Keratinocyte (primary cell): ENCODE data around the gene TC2N. TPM values are rescaled to one million over a fixed set of nuclear protein-coding genes. Genes with fewer than 3 reads are reported as not detected.

Experiments used
- DNase-seq: peaks from one replicate; pipeline ENCODE4 v3.0.0-alpha.2; 2011; ENCODE audit warnings: low read depth, missing footprints, low spot score
- FAIRE-seq: peaks from 2 replicates; lab custom pipeline; 2011; peaks lifted over from hg19 to GRCh38; lab: Jason Lieb, UNC
- H2AFZ ChIP-seq: 2 replicates; pipeline ENCODE4 v1.6.0; 2012; ENCODE audit warnings: low read length, control low read depth, inconsistent platforms; ENCODE audit not compliant: control insufficient read depth
- H3K27ac ChIP-seq: 2 replicates; pipeline ENCODE4 v1.5.1; 2011; ENCODE audit warnings: low read length; ENCODE audit not compliant: control insufficient read depth, insufficient read depth
- H3K27me3 ChIP-seq: 3 replicates; pipeline ENCODE4 v1.6.0; 2011; ENCODE audit warnings: low read length; ENCODE audit not compliant: control insufficient read depth, insufficient read depth; ENCODE audit errors: extremely low read depth
- H3K36me3 ChIP-seq, 2 experiments: 2 replicates in 1 of 2; 3 replicates in 1 of 2; pipeline ENCODE4 v1.5.1; 2011; ENCODE audit warnings: low read length in 2 of 2, mild to moderate bottlenecking in 1 of 2; ENCODE audit not compliant: control insufficient read depth in 2 of 2, insufficient read depth in 2 of 2; ENCODE audit errors: extremely low read depth in 1 of 2
- H3K4me1 ChIP-seq: 3 replicates; pipeline ENCODE4 v1.5.1; 2011; ENCODE audit warnings: low read length; ENCODE audit not compliant: control insufficient read depth, insufficient read depth; ENCODE audit errors: extremely low read depth
- H3K4me2 ChIP-seq: 3 replicates; pipeline ENCODE4 v1.6.0; 2011; ENCODE audit warnings: low read depth, low read length; ENCODE audit not compliant: control insufficient read depth, insufficient read depth; ENCODE audit errors: extremely low read depth
- H3K4me3 ChIP-seq, 3 experiments: fragments of 200-600 bp in 1 of 3; sonication (generic) in 1 of 3; 2 replicates in 2 of 3; 3 replicates in 1 of 3; pipeline ENCODE4 v1.5.1; 2011 to 2016; ENCODE audit warnings: low read length in 3 of 3, mild to moderate bottlenecking in 3 of 3, control low read depth in 2 of 3, inconsistent platforms in 1 of 3, low read depth in 1 of 3, mixed read lengths in 1 of 3, mixed run types in 1 of 3, moderate library complexity in 1 of 3; ENCODE audit not compliant: control insufficient read depth in 2 of 3, insufficient read depth in 2 of 3; ENCODE audit errors: extremely low read depth in 1 of 3
- H3K79me2 ChIP-seq: 2 replicates; pipeline ENCODE4 v1.6.0; 2012; ENCODE audit warnings: low read length; ENCODE audit not compliant: control insufficient read depth, insufficient read depth
- H3K9ac ChIP-seq: 3 replicates; pipeline ENCODE4 v1.6.0; 2011; ENCODE audit warnings: low read length; ENCODE audit not compliant: control insufficient read depth, insufficient read depth; ENCODE audit errors: extremely low read depth
- H3K9me1 ChIP-seq: 3 replicates; pipeline ENCODE4 v1.6.0; 2011; ENCODE audit warnings: low read length; ENCODE audit not compliant: control insufficient read depth, insufficient read depth; ENCODE audit errors: extremely low read depth
- H3K9me3 ChIP-seq: 2 replicates; pipeline ENCODE4 v1.5.1; 2012; ENCODE audit warnings: low read depth, low read length; ENCODE audit not compliant: control insufficient read depth
- H4K20me1 ChIP-seq: 3 replicates; pipeline ENCODE4 v1.6.0; 2011; ENCODE audit warnings: low read length; ENCODE audit not compliant: control insufficient read depth, insufficient read depth; ENCODE audit errors: extremely low read depth
- EZH2 ChIP-seq: IDR thresholded peaks from one replicate; pipeline ENCODE4 v1.6.1; 2012; ENCODE audit warnings: inconsistent platforms, mild to moderate bottlenecking, low read length, moderate library complexity
- dilution Hi-C: fragments of 300-500 bp; cut with MboI; formaldehyde crosslinking; loops from one replicate; pipeline ENCODE4 v1.7.0; 2020; ENCODE audit warnings: low sequenced_read_pairs; ENCODE audit not compliant: extremely low pct_ligation_motif_present
- polyA plus RNA-seq, 5 experiments: library from polyadenylated mRNA; depleted of rRNA in 3 of 5; stranded (reverse) in 3 of 5; stranded (forward) in 1 of 5; unstranded in 1 of 5; fragments of >200 nt; gene quantifications; 1 replicate in 1 of 5; 2 replicates in 3 of 5; 3 replicates in 1 of 5; pipeline versions ENCODE4 v1.2.1 to v1.2.3, GENCODE V29; 2011 to 2012; ENCODE audit warnings: missing spikeins in 2 of 5, low read depth in 1 of 5, low replicate concordance in 1 of 5
- TF ChIP-seq, protein P1 (sequence below), 3 experiments: IDR thresholded peaks in 1 of 3; conservative IDR thresholded peaks in 1 of 3; optimal IDR thresholded peaks in 1 of 3; 2 replicates in 2 of 3; 3 replicates in 1 of 3; pipeline versions ENCODE3 to v1.5.1; 2011; ENCODE audit warnings: low read length in 3 of 3, mild to moderate bottlenecking in 3 of 3, moderate library complexity in 2 of 3, control low read depth in 1 of 3, inconsistent platforms in 1 of 3; ENCODE audit not compliant: insufficient read depth in 2 of 3; ENCODE audit errors: extremely low read depth in 1 of 3

TC2N gene
- polyA plus RNA-seq, 1 donor (not counting 4 experiments of a cell fraction or from before 2014, with no cell fraction given), result 22.6 TPM

- DNase-seq (no peak), FAIRE-seq (no peak)
- Histone ChIP-seq H4K20me1 (no peaks in the 10 kb centered on the region), H3K27ac (no peak overlapping the region), H2AFZ (no peak overlapping the region), H3K9me1 (no peaks in the 10 kb centered on the region), H3K4me2 (no peak overlapping the region), H3K9ac (no peak overlapping the region), H3K36me3 (no peaks in the 10 kb centered on the region), H3K4me3 (no peak overlapping the region), H3K79me2 (no peaks in the 10 kb centered on the region), H3K4me1 (no peaks in the 10 kb centered on the region), H3K27me3 (no peaks in the 10 kb centered on the region), H3K9me3 (no peaks in the 10 kb centered on the region)
- dilution Hi-C loops, result no loop called here
- TF ChIP-seq EZH2, result no peak
- TF ChIP-seq, protein P1, sequence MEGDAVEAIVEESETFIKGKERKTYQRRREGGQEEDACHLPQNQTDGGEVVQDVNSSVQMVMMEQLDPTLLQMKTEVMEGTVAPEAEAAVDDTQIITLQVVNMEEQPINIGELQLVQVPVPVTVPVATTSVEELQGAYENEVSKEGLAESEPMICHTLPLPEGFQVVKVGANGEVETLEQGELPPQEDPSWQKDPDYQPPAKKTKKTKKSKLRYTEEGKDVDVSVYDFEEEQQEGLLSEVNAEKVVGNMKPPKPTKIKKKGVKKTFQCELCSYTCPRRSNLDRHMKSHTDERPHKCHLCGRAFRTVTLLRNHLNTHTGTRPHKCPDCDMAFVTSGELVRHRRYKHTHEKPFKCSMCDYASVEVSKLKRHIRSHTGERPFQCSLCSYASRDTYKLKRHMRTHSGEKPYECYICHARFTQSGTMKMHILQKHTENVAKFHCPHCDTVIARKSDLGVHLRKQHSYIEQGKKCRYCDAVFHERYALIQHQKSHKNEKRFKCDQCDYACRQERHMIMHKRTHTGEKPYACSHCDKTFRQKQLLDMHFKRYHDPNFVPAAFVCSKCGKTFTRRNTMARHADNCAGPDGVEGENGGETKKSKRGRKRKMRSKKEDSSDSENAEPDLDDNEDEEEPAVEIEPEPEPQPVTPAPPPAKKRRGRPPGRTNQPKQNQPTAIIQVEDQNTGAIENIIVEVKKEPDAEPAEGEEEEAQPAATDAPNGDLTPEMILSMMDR (optimal IDR thresholded peaks at IDR 0.05 in 1 of 3, IDR thresholded peaks at IDR 0.05 in 1 of 3, conservative IDR thresholded peaks at IDR 0.05 in 1 of 3; ENCODE audit: extremely low read depth in 1 of 3, insufficient read depth in 2 of 3, low read length in 3 of 3), result no peak
These were observed 134.4 kb downstream of the TC2N start for GRCh38 chr14:91732859-91733477.

GRCh38 chr14:91732439-91732838 lies 134.9 kb downstream of the TC2N start:
- H3K4me2 ChIP-seq, result no peak overlapping the region
- no peaks in the 10 kb centered on the region for H3K9me1 ChIP-seq
- no peaks in the 10 kb centered on the region for H3K4me1 ChIP-seq
- dilution Hi-C loops, result no loop called here
- H3K79me2 ChIP-seq, result no peaks in the 10 kb centered on the region
- H3K27me3 ChIP-seq, result no peaks in the 10 kb centered on the region
- no peak for TF ChIP-seq EZH2
- TF ChIP-seq, protein P1 (optimal IDR thresholded peaks at IDR 0.05 in 1 of 3, IDR thresholded peaks at IDR 0.05 in 1 of 3, conservative IDR thresholded peaks at IDR 0.05 in 1 of 3; ENCODE audit: extremely low read depth in 1 of 3, insufficient read depth in 2 of 3, low read length in 3 of 3), result no peak
- DNase-seq (no peak), FAIRE-seq (no peak)
- no peak overlapping the region for H2AFZ ChIP-seq
- no peak overlapping the region for H3K27ac ChIP-seq
- H3K36me3 ChIP-seq, result no peaks in the 10 kb centered on the region
- H4K20me1 ChIP-seq, result no peaks in the 10 kb centered on the region
- H3K9ac ChIP-seq, result no peak overlapping the region
- no peaks in the 10 kb centered on the region for H3K9me3 ChIP-seq
- H3K4me3 ChIP-seq, result no peak overlapping the region
